C4-2B (cell line): ENCODE results near the gene DIP2B.

Experiments
- CTCF ChIP-seq: fragments of 450-650 bp; conservative IDR thresholded peaks from 2 replicates; pipeline ENCODE4 v1.5.1; 2017; ENCODE audit warnings: mild to moderate bottlenecking
- ZFX ChIP-seq: fragments of 450-650 bp; IDR thresholded peaks from 2 replicates; pipeline ENCODE4 v1.6.1; 2017

- TF ChIP-seq CTCF (no peak), ZFX (no peak)
These were observed 4.3 kb downstream of the DIP2B start for GRCh38 chr12:50508970-50509663.
